HL-60 (cell line): ENCODE measurements around the gene PAPOLA.

Experiments used
- POLR2AphosphoS5 ChIP-seq: IDR thresholded peaks from 2 replicates; pipeline ENCODE4 v1.6.1; 2012; ENCODE audit warnings: low read depth
- TF ChIP-seq, protein P1 (sequence below): IDR thresholded peaks from one replicate; pipeline ENCODE4 v1.5.1; 2011; ENCODE audit warnings: low read length, control low read depth, inconsistent platforms; ENCODE audit not compliant: insufficient read depth
- TF ChIP-seq, protein P2 (sequence below): IDR thresholded peaks from 2 replicates; pipeline ENCODE4 v1.6.1; 2012; ENCODE audit warnings: low read depth; ENCODE audit not compliant: insufficient replicate concordance

DNA sequence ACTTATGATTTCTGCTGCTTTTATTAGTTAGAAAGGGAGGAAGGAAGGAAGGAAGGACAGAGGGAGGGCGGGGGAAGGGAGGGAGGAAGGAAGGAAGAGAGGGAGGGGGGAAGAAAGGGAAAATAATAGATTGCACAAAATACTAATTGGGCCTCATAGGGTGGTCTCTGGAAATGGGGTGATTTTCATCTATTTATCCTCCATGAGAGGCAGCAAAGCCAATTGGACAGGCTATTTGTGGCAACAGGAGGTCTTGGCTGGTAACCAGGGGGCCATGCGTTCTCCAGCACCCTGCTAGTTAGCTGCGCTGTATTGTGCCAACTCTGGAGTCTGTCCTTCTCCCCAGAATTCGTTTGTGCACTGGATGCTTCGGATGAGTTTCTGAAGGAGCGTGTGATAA lies 24.1 kb upstream of the PAPOLA start:
- TF ChIP-seq, protein P1, sequence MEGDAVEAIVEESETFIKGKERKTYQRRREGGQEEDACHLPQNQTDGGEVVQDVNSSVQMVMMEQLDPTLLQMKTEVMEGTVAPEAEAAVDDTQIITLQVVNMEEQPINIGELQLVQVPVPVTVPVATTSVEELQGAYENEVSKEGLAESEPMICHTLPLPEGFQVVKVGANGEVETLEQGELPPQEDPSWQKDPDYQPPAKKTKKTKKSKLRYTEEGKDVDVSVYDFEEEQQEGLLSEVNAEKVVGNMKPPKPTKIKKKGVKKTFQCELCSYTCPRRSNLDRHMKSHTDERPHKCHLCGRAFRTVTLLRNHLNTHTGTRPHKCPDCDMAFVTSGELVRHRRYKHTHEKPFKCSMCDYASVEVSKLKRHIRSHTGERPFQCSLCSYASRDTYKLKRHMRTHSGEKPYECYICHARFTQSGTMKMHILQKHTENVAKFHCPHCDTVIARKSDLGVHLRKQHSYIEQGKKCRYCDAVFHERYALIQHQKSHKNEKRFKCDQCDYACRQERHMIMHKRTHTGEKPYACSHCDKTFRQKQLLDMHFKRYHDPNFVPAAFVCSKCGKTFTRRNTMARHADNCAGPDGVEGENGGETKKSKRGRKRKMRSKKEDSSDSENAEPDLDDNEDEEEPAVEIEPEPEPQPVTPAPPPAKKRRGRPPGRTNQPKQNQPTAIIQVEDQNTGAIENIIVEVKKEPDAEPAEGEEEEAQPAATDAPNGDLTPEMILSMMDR, result no peak
- TF ChIP-seq, protein P2, sequence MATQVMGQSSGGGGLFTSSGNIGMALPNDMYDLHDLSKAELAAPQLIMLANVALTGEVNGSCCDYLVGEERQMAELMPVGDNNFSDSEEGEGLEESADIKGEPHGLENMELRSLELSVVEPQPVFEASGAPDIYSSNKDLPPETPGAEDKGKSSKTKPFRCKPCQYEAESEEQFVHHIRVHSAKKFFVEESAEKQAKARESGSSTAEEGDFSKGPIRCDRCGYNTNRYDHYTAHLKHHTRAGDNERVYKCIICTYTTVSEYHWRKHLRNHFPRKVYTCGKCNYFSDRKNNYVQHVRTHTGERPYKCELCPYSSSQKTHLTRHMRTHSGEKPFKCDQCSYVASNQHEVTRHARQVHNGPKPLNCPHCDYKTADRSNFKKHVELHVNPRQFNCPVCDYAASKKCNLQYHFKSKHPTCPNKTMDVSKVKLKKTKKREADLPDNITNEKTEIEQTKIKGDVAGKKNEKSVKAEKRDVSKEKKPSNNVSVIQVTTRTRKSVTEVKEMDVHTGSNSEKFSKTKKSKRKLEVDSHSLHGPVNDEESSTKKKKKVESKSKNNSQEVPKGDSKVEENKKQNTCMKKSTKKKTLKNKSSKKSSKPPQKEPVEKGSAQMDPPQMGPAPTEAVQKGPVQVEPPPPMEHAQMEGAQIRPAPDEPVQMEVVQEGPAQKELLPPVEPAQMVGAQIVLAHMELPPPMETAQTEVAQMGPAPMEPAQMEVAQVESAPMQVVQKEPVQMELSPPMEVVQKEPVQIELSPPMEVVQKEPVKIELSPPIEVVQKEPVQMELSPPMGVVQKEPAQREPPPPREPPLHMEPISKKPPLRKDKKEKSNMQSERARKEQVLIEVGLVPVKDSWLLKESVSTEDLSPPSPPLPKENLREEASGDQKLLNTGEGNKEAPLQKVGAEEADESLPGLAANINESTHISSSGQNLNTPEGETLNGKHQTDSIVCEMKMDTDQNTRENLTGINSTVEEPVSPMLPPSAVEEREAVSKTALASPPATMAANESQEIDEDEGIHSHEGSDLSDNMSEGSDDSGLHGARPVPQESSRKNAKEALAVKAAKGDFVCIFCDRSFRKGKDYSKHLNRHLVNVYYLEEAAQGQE, result no peak
- TF ChIP-seq POLR2AphosphoS5, result no peak
